Hepatocyte (in vitro differentiated cells): Measurements from ENCODE around the gene SLC35A4. TPM values are rescaled to one million over a fixed set of nuclear protein-coding genes. Genes with fewer than 3 reads are reported as not detected.

Experiments
- DNase-seq: peaks from one replicate; pipeline ENCODE4 v3.0.0-alpha.2; 2016; ENCODE audit warnings: low spot score
- H2AFZ ChIP-seq: fragments of 200-600 bp; sonication (generic); 2 replicates; pipeline ENCODE4 v1.6.0; 2016; ENCODE audit warnings: antibody characterized with exemption, mild to moderate bottlenecking
- H3K27ac ChIP-seq: fragments of 200-600 bp; sonication (generic); 2 replicates; pipeline ENCODE4 v1.5.1; 2016; ENCODE audit warnings: mild to moderate bottlenecking
- H3K27me3 ChIP-seq: fragments of 200-600 bp; sonication (generic); 2 replicates; pipeline ENCODE4 v1.6.1; 2016
- H3K36me3 ChIP-seq: fragments of 200-600 bp; sonication (generic); replicated peaks from 2 replicates; pipeline ENCODE4 v1.5.1; 2016; ENCODE audit warnings: low read depth; ENCODE audit not compliant: insufficient read depth
- H3K4me1 ChIP-seq: fragments of 200-600 bp; sonication (generic); 2 replicates; pipeline ENCODE4 v1.5.1; 2016; ENCODE audit warnings: mild to moderate bottlenecking, moderate library complexity; ENCODE audit not compliant: insufficient read depth
- H3K4me2 ChIP-seq: fragments of 200-600 bp; sonication (generic); 2 replicates; pipeline ENCODE4 v1.6.0; 2016
- H3K4me3 ChIP-seq: fragments of 200-600 bp; sonication (generic); 2 replicates; pipeline ENCODE4 v1.5.1; 2016; ENCODE audit warnings: mild to moderate bottlenecking
- H3K79me2 ChIP-seq: fragments of 200-600 bp; sonication (generic); 2 replicates; pipeline ENCODE4 v1.6.0; 2017; ENCODE audit warnings: mild to moderate bottlenecking
- H3K9me2 ChIP-seq: fragments of 200-600 bp; sonication (generic); replicated peaks from 2 replicates; pipeline ENCODE4 v1.6.0; 2017; ENCODE audit warnings: mild to moderate bottlenecking; ENCODE audit not compliant: insufficient read depth
- H3K9me3 ChIP-seq: fragments of 200-600 bp; sonication (generic); 2 replicates; pipeline ENCODE4 v1.5.1; 2016; ENCODE audit warnings: low read depth, mild to moderate bottlenecking
- H4K20me1 ChIP-seq: fragments of 200-600 bp; sonication (generic); 2 replicates; pipeline ENCODE4 v1.6.0; 2016; ENCODE audit warnings: mild to moderate bottlenecking; ENCODE audit not compliant: insufficient read depth, poor library complexity, severe bottlenecking
- CTCF ChIP-seq: fragments of 200-600 bp; sonication (generic); IDR thresholded peaks from 2 replicates; pipeline ENCODE4 v1.5.1; 2016; ENCODE audit warnings: antibody characterized with exemption, mild to moderate bottlenecking; ENCODE audit not compliant: poor library complexity
- EZH2 ChIP-seq: fragments of 200-600 bp; sonication (generic); IDR thresholded peaks from 2 replicates; pipeline ENCODE4 v1.6.1; 2016; ENCODE audit warnings: antibody characterized with exemption, mild to moderate bottlenecking, borderline replicate concordance
- EZH2phosphoT487 ChIP-seq: fragments of 200-600 bp; sonication (generic); IDR thresholded peaks from one replicate; pipeline ENCODE4 v1.6.1; 2018; ENCODE audit warnings: antibody characterized with exemption, mild to moderate bottlenecking, low read depth, moderate library complexity; ENCODE audit not compliant: unreplicated experiment, severe bottlenecking
- WGBS: methylation state at CpG from one replicate; pipeline ENCODE4 v1.1.6; 2016; ENCODE audit warnings: low lambda C conversion rate; ENCODE audit errors: missing lambda C conversion rate; 5-methylcytosine and 5-hydroxymethylcytosine counted together
- polyA plus RNA-seq: library from polyadenylated mRNA; unstranded; fragments of >200 nt; fragmentation: Nextera tagmentation; extraction: Ambion mirVana; gene quantifications from 2 replicates; pipeline ENCODE4 v1.2.1, GENCODE V29; 2016
- total RNA-seq: library from RNA; depleted of rRNA; stranded (reverse); fragments of >200 nt; gene quantifications from 2 replicates; pipeline ENCODE4 v1.2.3, GENCODE V29; 2014

SLC35A4 gene
- total and polyA plus RNA-seq, 2 experiments from 2014 or later, result 34.1 to 81.0 TPM

DNA sequence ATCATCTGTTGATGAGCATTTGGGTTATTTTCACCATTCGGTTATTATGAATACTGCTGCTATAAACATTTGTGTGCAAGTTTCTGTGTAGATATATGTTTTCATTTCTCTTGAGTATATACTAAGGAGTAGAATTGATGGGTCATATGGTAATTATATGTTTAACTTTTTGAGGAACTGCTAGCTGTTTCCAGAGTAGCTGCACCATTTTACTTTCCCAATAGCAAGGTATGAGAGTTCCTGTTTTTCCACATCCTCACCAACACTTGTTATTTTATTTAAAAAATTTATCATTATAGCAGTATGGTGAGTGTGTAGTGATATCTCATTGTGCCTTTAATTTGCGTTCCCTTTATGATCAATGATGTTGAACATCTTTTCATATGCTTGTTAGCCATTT is 39.1 kb downstream of the SLC35A4 start:
- Histone ChIP-seq H4K20me1 (no peaks in the 10 kb centered on the region), H3K4me1 (no peaks in the 10 kb centered on the region), H3K79me2 (no peaks in the 10 kb centered on the region), H2AFZ (no peak overlapping the region), H3K27ac (no peak overlapping the region), H3K27me3 (no peaks in the 10 kb centered on the region), H3K36me3 (no peaks in the 10 kb centered on the region), H3K4me3 (no peak overlapping the region), H3K9me3 (no peaks in the 10 kb centered on the region), H3K9me2 (no peaks in the 10 kb centered on the region), H3K4me2 (no peak overlapping the region)
- no peak for DNase-seq
- TF ChIP-seq CTCF (no peak), EZH2phosphoT487 (no peak), EZH2 (no peak)
- WGBS, result 94% methylated on average over 2 of the region's 2 CpGs

DNA sequence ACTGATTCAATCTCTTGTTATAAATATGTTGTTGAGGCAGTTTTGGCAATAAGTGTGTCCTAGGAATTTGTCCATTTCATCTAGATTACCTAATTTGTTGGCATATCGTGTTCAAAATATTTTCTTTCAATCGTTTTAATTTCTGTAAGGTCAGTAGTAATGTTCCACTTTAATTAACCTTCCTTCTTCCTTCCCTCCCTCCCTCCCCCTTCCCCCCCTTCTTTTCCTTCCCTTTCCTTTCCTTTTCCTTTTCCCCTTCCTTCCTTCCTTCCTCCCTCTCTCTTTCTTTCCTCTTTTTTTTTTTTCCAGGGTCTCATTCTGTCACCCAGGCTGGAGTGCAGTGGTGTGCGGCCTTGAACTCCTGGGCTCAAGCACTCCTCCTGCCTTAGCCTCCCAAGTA is 41.3 kb downstream of the SLC35A4 start:
- no peak for DNase-seq
- Histone ChIP-seq H3K27ac (no peak overlapping the region), H3K9me2 (no peaks in the 10 kb centered on the region), H3K27me3 (no peaks in the 10 kb centered on the region), H3K4me1 (no peaks in the 10 kb centered on the region), H3K4me2 (no peak overlapping the region), H3K36me3 (no peaks in the 10 kb centered on the region), H3K9me3 (no peaks in the 10 kb centered on the region), H3K79me2 (no peaks in the 10 kb centered on the region), H3K4me3 (no peak overlapping the region), H2AFZ (no peak overlapping the region), H4K20me1 (no peaks in the 10 kb centered on the region)
- TF ChIP-seq EZH2phosphoT487 (no peak), EZH2 (no peak), CTCF (no peak)
- WGBS, result 86% methylated on average over 3 of the region's 3 CpGs

- H3K79me2 ChIP-seq, result no peaks in the 10 kb centered on the region
- no peak overlapping the region for H2AFZ ChIP-seq
- 79% methylated on average over 2 of the region's 2 CpGs for WGBS
- no peaks in the 10 kb centered on the region for H3K9me3 ChIP-seq
- H3K4me1 ChIP-seq, result no peaks in the 10 kb centered on the region
- DNase-seq, result no peak
- TF ChIP-seq CTCF (no peak), EZH2phosphoT487 (no peak), EZH2 (no peak)
- H3K4me2 ChIP-seq, result no peak overlapping the region
- no peaks in the 10 kb centered on the region for H3K36me3 ChIP-seq
- H4K20me1 ChIP-seq, result no peaks in the 10 kb centered on the region
- H3K27me3 ChIP-seq, result no peaks in the 10 kb centered on the region
- no peaks in the 10 kb centered on the region for H3K9me2 ChIP-seq
- H3K27ac ChIP-seq, result no peak overlapping the region
- no peak overlapping the region for H3K4me3 ChIP-seq
These were observed 42.4 kb downstream of the SLC35A4 start for GRCh38 chr5:140607031-140607430.

DNA sequence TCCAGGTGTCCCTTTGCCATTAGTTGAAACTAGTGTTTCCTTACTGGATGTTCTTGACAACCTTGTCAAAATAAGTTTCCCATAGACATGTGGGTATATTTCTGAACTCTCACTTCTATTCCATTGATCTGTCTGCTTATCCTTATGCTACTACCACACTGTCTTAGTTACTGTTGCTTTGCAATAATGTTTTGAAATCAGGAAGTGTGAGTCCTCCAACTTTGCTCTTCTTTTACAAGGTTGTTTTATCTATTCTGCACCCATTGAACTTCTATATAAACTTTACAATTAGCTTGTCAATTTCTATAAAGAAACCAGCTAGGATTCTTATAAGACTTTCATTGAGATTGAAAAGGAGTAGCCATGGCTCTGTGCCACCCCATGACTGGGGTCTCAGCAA is 44.1 kb downstream of the SLC35A4 start:
- H3K79me2 ChIP-seq, result no peaks in the 10 kb centered on the region
- H3K9me3 ChIP-seq, result no peaks in the 10 kb centered on the region
- DNase-seq, result no peak
- no peak for TF ChIP-seq EZH2
- no peaks in the 10 kb centered on the region for H3K4me1 ChIP-seq
- no peak overlapping the region for H3K4me3 ChIP-seq
- H3K27me3 ChIP-seq, result no peaks in the 10 kb centered on the region
- H4K20me1 ChIP-seq, result no peaks in the 10 kb centered on the region
- H3K9me2 ChIP-seq, result no peaks in the 10 kb centered on the region
- no peak overlapping the region for H2AFZ ChIP-seq
- no peak overlapping the region for H3K27ac ChIP-seq
- H3K4me2 ChIP-seq, result no peak overlapping the region
- H3K36me3 ChIP-seq, result no peaks in the 10 kb centered on the region
